Heart left ventricle (tissue), 16 donors: ENCODE results near the gene SRSF5. TPM values are rescaled to one million over a fixed set of nuclear protein-coding genes. Genes with fewer than 3 reads are reported as not detected.
A peak's percentile ranks its signal among the peaks of the same experiment; 100 is the strongest.

Experiments used
- ATAC-seq, 4 donors: fragments of 200-7000 bp; cut with Tn5 transposase; one replicate each; pipeline ENCODE4 v1.9.1; 2020 to 2022; ENCODE audit warnings: moderate library complexity in 4 of 4, mild to moderate bottlenecking in 3 of 4, moderate number of reproducible peaks in 1 of 4
- DNase-seq, 5 donors: peaks; one replicate each; pipeline ENCODE4 v3.0.0-alpha.2; 2020
- H3K27ac ChIP-seq, 12 donors: fragments of 200-600 bp; sonication (generic) in 4 of 12; one replicate each; pipeline versions ENCODE4 v1.5.0 to v1.8.0; 2016 to 2022; ENCODE audit warnings: mild to moderate bottlenecking in 2 of 12
- H3K27me3 ChIP-seq, 9 donors: fragments of 200-600 bp; sonication (generic) in 2 of 9; one replicate each; pipeline versions ENCODE4 v1.5.1 to v1.8.0; 2016 to 2022; ENCODE audit warnings: mild to moderate bottlenecking in 3 of 9
- H3K36me3 ChIP-seq, 9 donors: fragments of 200-600 bp; sonication (generic) in 2 of 9; one replicate each; pipeline versions ENCODE4 v1.5.0 to v1.8.0; 2018 to 2022; ENCODE audit warnings: mild to moderate bottlenecking in 2 of 9
- H3K4me1 ChIP-seq, 12 donors: fragments of 200-600 bp; sonication (generic) in 4 of 12; one replicate each; pipeline versions ENCODE4 v1.5.0 to v1.8.0; 2016 to 2022; ENCODE audit warnings: mild to moderate bottlenecking in 3 of 12
- H3K4me3 ChIP-seq, 12 donors: fragments of 200-600 bp; sonication (generic) in 4 of 12; one replicate each; pipeline versions ENCODE4 v1.5.0 to v1.8.0; 2017 to 2022; ENCODE audit warnings: mild to moderate bottlenecking in 9 of 12, moderate library complexity in 4 of 12
- H3K9me3 ChIP-seq, 12 donors: fragments of 200-600 bp; sonication (generic) in 4 of 12; one replicate each; pipeline versions ENCODE4 v1.5.0 to v1.8.0; 2016 to 2022; ENCODE audit warnings: mild to moderate bottlenecking in 1 of 12
- POLR2A ChIP-seq, 2 donors: fragments of 450-650 bp; IDR thresholded peaks; one replicate each; pipeline ENCODE4 v1.6.1; 2017; ENCODE audit warnings: antibody characterized with exemption in 2 of 2, mild to moderate bottlenecking in 2 of 2, moderate library complexity in 2 of 2
- WGBS, 4 donors: extraction: QIAGEN DNeasy Blood & Tissue Kit in 2 of 4; methylation state at CpG; one replicate each; pipeline versions ENCODE4 v1.1.5 to v1.1.7; 2013 to 2018; 5-methylcytosine and 5-hydroxymethylcytosine counted together
- intact Hi-C, 10 donors: fragments of 100-400 bp; cut with DNase I; formaldehyde crosslinking; loops; one replicate each; pipeline versions ENCODE4 v1.11.1 to v1.14.2; 2022
- polyA plus RNA-seq, 2 donors: library from polyadenylated mRNA; stranded (reverse); fragments of 200-250 nt; gene quantifications; one replicate each; pipeline ENCODE4 v1.2.3, GENCODE V29; 2013
- total RNA-seq, 9 donors: library from RNA; depleted of rRNA in 2 of 9; stranded (reverse); fragments of >200 nt in 2 of 9; fragmentation: NEBNext Ultra II Directional in 3 of 9; extraction: Animal tissue kit (Norgen Biotek cat#: 25700) in 3 of 9; gene quantifications; one replicate each; pipeline versions ENCODE4 v1.1.0 to v1.2.4, GENCODE V29; 2016 to 2023
- TF ChIP-seq, protein P1 (sequence below), 12 donors: fragments of 200-600 bp; sonication (generic) in 4 of 12; IDR thresholded peaks; one replicate each; pipeline versions ENCODE4 v1.5.0 to v1.8.0; 2018 to 2022; ENCODE audit warnings: antibody characterized with exemption in 12 of 12, mild to moderate bottlenecking in 5 of 12
- donor health status: ischemic (EF 13 %, LVEDD 7.1; RV severe dilation, severe dysfunction).
- donor health status: healthy with polysubstance abuse.
- donor health status: DM: no; HTN: yes; CAD: no.
- donor health status: DM: no; HTN: no; CAD: no.
- donor health status: ischemic (EF 25% LVEDD 6.9; RV normal size, moderate dysfunction).
- donor health status: ischemic (EF 25% LVEDD 5.7; RV mildly dilated, moderate dysfunction).
- donor health status: healthy.
- donor health status: DM: yes; HTN: yes; CAD: no.
- donor health status: ischemic (EF 35%, LVEDD 5.7; RV mildly dilated, moderate dysfunction).
- donor health status: nonischemic (EF 11% LVEDD 7.7; RV severe dilation, severe dysfunction).
- donor health status: DM: yes; HTN: yes; CAD: no.
- donor health status: PGD.
- donor health status: ischemic (EF 29% LVEDD 5.4; RV normal size, mild dysfunction).
- donor health status: nonischemic (EF 23%, LVEDD 6.1; RV moderate dilation, normal function).

The SRSF5 gene
- total and polyA plus RNA-seq, 11 donors, result 63.8 to 197 (median 176) TPM

DNA sequence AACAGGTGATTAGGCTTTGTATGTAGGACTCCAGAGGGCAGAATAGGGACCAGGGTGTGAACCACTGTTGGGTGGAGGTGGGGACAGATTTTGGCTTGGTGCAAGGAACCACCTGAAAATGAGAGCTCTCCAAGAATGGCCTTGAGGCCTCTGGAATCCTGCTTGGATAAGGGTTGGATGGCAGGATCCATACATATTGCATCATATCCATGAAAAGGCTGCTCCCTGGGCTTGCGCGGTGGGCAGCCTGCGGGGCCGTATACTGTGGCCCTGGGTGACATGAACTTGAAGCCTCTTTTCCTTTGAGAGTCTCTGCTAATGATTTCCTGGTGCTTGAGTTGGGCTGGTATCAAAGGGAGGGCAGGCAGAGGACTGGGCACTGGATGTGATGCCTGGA lies 31.4 kb downstream of the SRSF5 start:
- no peak overlapping the region for H3K4me3 ChIP-seq
- intact Hi-C loops, result no loop called here
- 93 to 96% (median 94%) methylated on average over 4 of the region's 4 CpGs for WGBS, 4 donors
- DNase-seq (no peak), ATAC-seq (no peak)
- no peaks in the 10 kb centered on the region for H3K9me3 ChIP-seq
- H3K27me3 ChIP-seq, result no peaks in the 10 kb centered on the region
- H3K27ac ChIP-seq, result no peak overlapping the region
- no peaks in the 10 kb centered on the region for H3K36me3 ChIP-seq
- TF ChIP-seq, protein P1, sequence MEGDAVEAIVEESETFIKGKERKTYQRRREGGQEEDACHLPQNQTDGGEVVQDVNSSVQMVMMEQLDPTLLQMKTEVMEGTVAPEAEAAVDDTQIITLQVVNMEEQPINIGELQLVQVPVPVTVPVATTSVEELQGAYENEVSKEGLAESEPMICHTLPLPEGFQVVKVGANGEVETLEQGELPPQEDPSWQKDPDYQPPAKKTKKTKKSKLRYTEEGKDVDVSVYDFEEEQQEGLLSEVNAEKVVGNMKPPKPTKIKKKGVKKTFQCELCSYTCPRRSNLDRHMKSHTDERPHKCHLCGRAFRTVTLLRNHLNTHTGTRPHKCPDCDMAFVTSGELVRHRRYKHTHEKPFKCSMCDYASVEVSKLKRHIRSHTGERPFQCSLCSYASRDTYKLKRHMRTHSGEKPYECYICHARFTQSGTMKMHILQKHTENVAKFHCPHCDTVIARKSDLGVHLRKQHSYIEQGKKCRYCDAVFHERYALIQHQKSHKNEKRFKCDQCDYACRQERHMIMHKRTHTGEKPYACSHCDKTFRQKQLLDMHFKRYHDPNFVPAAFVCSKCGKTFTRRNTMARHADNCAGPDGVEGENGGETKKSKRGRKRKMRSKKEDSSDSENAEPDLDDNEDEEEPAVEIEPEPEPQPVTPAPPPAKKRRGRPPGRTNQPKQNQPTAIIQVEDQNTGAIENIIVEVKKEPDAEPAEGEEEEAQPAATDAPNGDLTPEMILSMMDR (IDR thresholded peaks at IDR 0.05), result no peak
- H3K4me1 ChIP-seq, result peaks cover 0 to 8% (median 0%) of the 10 kb centered on the region in 12 donors

DNA sequence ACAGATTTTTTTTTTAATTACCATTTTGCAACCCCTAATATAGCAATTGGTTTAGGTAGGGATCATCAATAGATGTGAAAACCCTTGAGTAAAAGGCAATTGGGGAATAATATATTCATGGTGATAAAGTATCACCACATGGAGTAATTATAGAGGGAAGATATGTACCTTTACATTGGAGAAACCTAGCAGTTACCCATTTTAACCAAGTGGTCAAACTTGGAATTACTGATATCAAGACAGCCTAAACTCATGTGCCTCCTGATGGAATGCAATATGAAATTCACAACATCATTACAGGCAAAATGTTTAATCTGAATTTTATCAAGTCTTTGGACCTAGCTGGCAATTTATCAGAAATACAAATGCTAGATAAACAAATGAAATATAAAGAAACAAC lies 36.8 kb downstream of the SRSF5 start:
- TF ChIP-seq POLR2A (IDR thresholded peaks at IDR 0.05), result no peak
- TF ChIP-seq, protein P1 (IDR thresholded peaks at IDR 0.05), result peak in 1 of 12 donors; percentile 13
- ATAC-seq (no peak), DNase-seq (no peak)
- Histone ChIP-seq H3K27ac (no peak overlapping the region), H3K27me3 (no peaks in the 10 kb centered on the region), H3K4me3 (no peak overlapping the region), H3K36me3 (no peaks in the 10 kb centered on the region), H3K4me1 (no peaks in the 10 kb centered on the region), H3K9me3 (peaks cover 0 to 3% (median 0%) of the 10 kb centered on the region in 12 donors)
- intact Hi-C loops, result no loop called here

DNA sequence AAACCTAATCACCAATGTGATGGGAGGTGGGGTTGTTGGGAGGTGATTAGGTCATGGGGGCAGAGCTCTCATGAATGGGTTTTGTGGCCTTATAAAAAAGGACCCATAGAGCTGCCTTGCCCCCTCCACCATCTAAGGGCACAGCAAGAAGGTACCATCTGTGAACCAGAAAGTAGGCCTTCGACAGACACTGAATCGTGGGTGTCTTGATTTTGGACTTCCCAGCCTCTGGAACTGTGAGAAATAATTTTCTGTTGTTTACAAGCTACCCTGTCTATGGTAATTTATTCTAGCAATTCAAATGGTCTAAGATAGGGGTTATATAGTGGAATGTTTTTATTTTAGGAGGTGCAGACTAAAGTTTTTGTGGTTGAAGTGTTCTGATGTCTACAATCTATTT lies 38.0 kb downstream of the SRSF5 start:
- Histone ChIP-seq H3K27me3 (no peaks in the 10 kb centered on the region), H3K4me1 (no peaks in the 10 kb centered on the region), H3K9me3 (peaks cover 0 to 3% (median 0%) of the 10 kb centered on the region in 12 donors), H3K27ac (no peak overlapping the region), H3K4me3 (no peak overlapping the region), H3K36me3 (no peaks in the 10 kb centered on the region)
- TF ChIP-seq POLR2A (IDR thresholded peaks at IDR 0.05), result no peak
- TF ChIP-seq, protein P1 (IDR thresholded peaks at IDR 0.05), result no peak
- WGBS, 4 donors, result 84 to 91% (median 87%) methylated on average over 2 of the region's 2 CpGs
- DNase-seq, result no peak
- ATAC-seq, result no peak
- intact Hi-C loops, result no loop called here

GRCh38 chr14:69807192-69807591 lies 40.2 kb downstream of the SRSF5 start:
- peaks cover 0 to 9% (median 0%) of the 10 kb centered on the region in 9 donors for H3K27me3 ChIP-seq
- peaks cover 0 to 3% (median 0%) of the 10 kb centered on the region in 12 donors for H3K9me3 ChIP-seq
- intact Hi-C loops, result no loop called here
- H3K36me3 ChIP-seq, result no peaks in the 10 kb centered on the region
- no peak overlapping the region for H3K4me3 ChIP-seq
- H3K4me1 ChIP-seq, result no peaks in the 10 kb centered on the region
- H3K27ac ChIP-seq, result no peak overlapping the region
- ATAC-seq (no peak), DNase-seq (no peak)
- TF ChIP-seq, protein P1 (IDR thresholded peaks at IDR 0.05), result no peak
- no peak for TF ChIP-seq POLR2A (IDR thresholded peaks at IDR 0.05)
- WGBS, 4 donors, result 65 to 83% (median 71%) methylated on average over 1 of the region's 1 CpG
